ENCODE data around the gene NTRK2. TPM values are rescaled to one million over a fixed set of nuclear protein-coding genes. Genes with fewer than 3 reads are reported as not detected.

Gene NTRK2
- total and polyA plus RNA-seq, 7 donors: 0.46 to 3.0 (median 2.1) TPM

- Histone ChIP-seq H3K4me3 (no peak overlapping the region), H3K27me3 (no peaks in the 10 kb centered on the region), H3K4me1 (no peaks in the 10 kb centered on the region), H3K27ac (no peak overlapping the region), H3K36me3 (no peaks in the 10 kb centered on the region), H3K9me3 (no peaks in the 10 kb centered on the region)
- no peak for DNase-seq
- TF ChIP-seq CTCF (IDR thresholded peaks at IDR 0.05): no peak
- intact Hi-C loops (cut with DNase I): no loop called here
- 89 to 90% methylated on average over 2 of the region's 2 CpGs for WGBS, 2 donors
Measured at GRCh38 chr9:84899326-84899725, 229.8 kb downstream of the NTRK2 start.

- Histone ChIP-seq H3K4me1 (no peaks in the 10 kb centered on the region), H3K9me3 (no peaks in the 10 kb centered on the region), H3K4me3 (no peak overlapping the region), H3K27ac (no peak overlapping the region), H3K27me3 (no peaks in the 10 kb centered on the region), H3K36me3 (no peaks in the 10 kb centered on the region)
- 28 to 78% methylated on average over 2 of the region's 2 CpGs for WGBS, 2 donors
- intact Hi-C loops (cut with DNase I): no loop called here
- TF ChIP-seq CTCF (IDR thresholded peaks at IDR 0.05) (no peak), POLR2A (IDR thresholded peaks at IDR 0.05) (no peak), POLR2AphosphoS5 (IDR thresholded peaks at IDR 0.05) (no peak), EP300 (IDR thresholded peaks at IDR 0.05) (no peak)
- DNase-seq: no peak
Measured at GRCh38 chr9:84900421-84900820, 230.9 kb downstream of the NTRK2 start.

- H3K4me1 ChIP-seq: no peaks in the 10 kb centered on the region
- WGBS, 2 donors: 51 to 82% methylated on average over 2 of the region's 2 CpGs
Measured at GRCh38 chr9:84903963-84904362, 234.4 kb downstream of the NTRK2 start.

GRCh38 chr9:84916769-84917168 lies 247.2 kb downstream of the NTRK2 start:
- no peaks in the 10 kb centered on the region for H3K9me3 ChIP-seq
- H3K36me3 ChIP-seq: no peaks in the 10 kb centered on the region
- H3K4me3 ChIP-seq: no peak overlapping the region
- no peak for DNase-seq
- 66 to 75% methylated on average over 2 of the region's 2 CpGs for WGBS, 2 donors
- no peak overlapping the region for H3K27ac ChIP-seq
- no peaks in the 10 kb centered on the region for H3K27me3 ChIP-seq
- H3K4me1 ChIP-seq: no peaks in the 10 kb centered on the region
- no peak for TF ChIP-seq EP300 (IDR thresholded peaks at IDR 0.05)
- intact Hi-C loops (cut with DNase I): no loop called here

More at GRCh38 chr9:84903963-84904362, 234.4 kb downstream of the NTRK2 start:
- TF ChIP-seq POLR2A (IDR thresholded peaks at IDR 0.05): no peak
- TF ChIP-seq CTCF (IDR thresholded peaks at IDR 0.05): no peak
- TF ChIP-seq EP300 (IDR thresholded peaks at IDR 0.05): no peak
- no peak for TF ChIP-seq POLR2AphosphoS5 (IDR thresholded peaks at IDR 0.05)
- no peak for DNase-seq
- H3K4me3 ChIP-seq: no peak overlapping the region
- H3K9me3 ChIP-seq: no peaks in the 10 kb centered on the region
- no peaks in the 10 kb centered on the region for H3K36me3 ChIP-seq
- H3K27me3 ChIP-seq: no peaks in the 10 kb centered on the region
- intact Hi-C loops (cut with DNase I): no loop called here
- no peak overlapping the region for H3K27ac ChIP-seq

GRCh38 chr9:84917366-84918070 lies 248.0 kb downstream of the NTRK2 start:
- Histone ChIP-seq H3K4me1 (no peaks in the 10 kb centered on the region), H3K36me3 (no peaks in the 10 kb centered on the region), H3K27me3 (no peaks in the 10 kb centered on the region), H3K9me3 (no peaks in the 10 kb centered on the region), H3K4me3 (no peak overlapping the region), H3K27ac (no peak overlapping the region)
- intact Hi-C loops (cut with DNase I): no loop called here
- 17 to 51% methylated on average over 7 of the region's 7 CpGs for WGBS, 2 donors
- DNase-seq: no peak
- no peak for TF ChIP-seq EP300 (IDR thresholded peaks at IDR 0.05)
- no peak for TF ChIP-seq POLR2A (IDR thresholded peaks at IDR 0.05)
- TF ChIP-seq CTCF (IDR thresholded peaks at IDR 0.05): no peak
- TF ChIP-seq POLR2AphosphoS5 (IDR thresholded peaks at IDR 0.05): no peak
